Mesenchymal stem cell (in vitro differentiated cells and primary cell): ENCODE data around the gene WDR89.

Experiments
- DNase-seq: peaks from one replicate; pipeline ENCODE4 v3.0.0-alpha.2; 2013
- H2AFZ ChIP-seq: one replicate; pipeline ENCODE4 v1.6.1; 2013; ENCODE audit warnings: low read depth, mild to moderate bottlenecking, control low read depth, inconsistent platforms, low read length, moderate library complexity
- H2AK5ac ChIP-seq: 2 replicates; pipeline ENCODE4 v1.6.1; 2013; ENCODE audit warnings: low read length, moderate library complexity, mild to moderate bottlenecking, inconsistent platforms; ENCODE audit not compliant: severe bottlenecking
- H2BK120ac ChIP-seq: one replicate; pipeline ENCODE4 v1.6.1; 2013; ENCODE audit warnings: low read depth, mild to moderate bottlenecking, inconsistent platforms, low read length, moderate library complexity
- H2BK12ac ChIP-seq, 2 experiments: one replicate each; pipeline ENCODE4 v1.6.1; 2013; ENCODE audit warnings: inconsistent platforms in 2 of 2, low read length in 2 of 2, mild to moderate bottlenecking in 2 of 2, moderate library complexity in 2 of 2, control low read depth in 1 of 2
- H2BK15ac ChIP-seq: one replicate; pipeline ENCODE4 v1.6.1; 2013; ENCODE audit warnings: mild to moderate bottlenecking, low read depth, inconsistent platforms; ENCODE audit not compliant: poor library complexity, severe bottlenecking
- H2BK5ac ChIP-seq: 2 replicates; pipeline ENCODE4 v1.6.1; 2013; ENCODE audit warnings: low read depth, mild to moderate bottlenecking, low read length, control low read depth, inconsistent platforms; ENCODE audit not compliant: poor library complexity, severe bottlenecking
- H3K14ac ChIP-seq, 2 experiments: one replicate each; pipeline ENCODE4 v1.6.1; 2013; ENCODE audit warnings: inconsistent platforms in 2 of 2, low read length in 2 of 2, control low read depth in 1 of 2, mild to moderate bottlenecking in 1 of 2, moderate library complexity in 1 of 2
- H3K18ac ChIP-seq, 2 experiments: one replicate each; pipeline ENCODE4 v1.6.1; 2013; ENCODE audit warnings: inconsistent platforms in 2 of 2, low read length in 2 of 2, control low read depth in 1 of 2, low read depth in 1 of 2, mild to moderate bottlenecking in 1 of 2
- H3K23ac ChIP-seq, 2 experiments: one replicate each; pipeline ENCODE4 v1.6.1; 2013; ENCODE audit warnings: inconsistent platforms in 2 of 2, low read length in 2 of 2, mild to moderate bottlenecking in 2 of 2, moderate library complexity in 2 of 2, control low read depth in 1 of 2
- H3K27ac ChIP-seq: 2 replicates; pipeline ENCODE4 v1.5.1; 2013; ENCODE audit warnings: mild to moderate bottlenecking, moderate library complexity, low read length, control low read depth, inconsistent platforms; ENCODE audit not compliant: poor library complexity, severe bottlenecking
- H3K27me3 ChIP-seq, 2 experiments: 2 replicates each; pipeline versions ENCODE4 v1.6.1 to v1.7.0; 2013; ENCODE audit warnings: low read length in 2 of 2, mild to moderate bottlenecking in 2 of 2, moderate library complexity in 2 of 2, control low read depth in 1 of 2, inconsistent platforms in 1 of 2; ENCODE audit not compliant: control insufficient read depth in 1 of 2, insufficient read depth in 1 of 2
- H3K36me3 ChIP-seq, 2 experiments: 2 replicates each; pipeline versions ENCODE4 v1.6.1 to v1.7.0; 2013; ENCODE audit warnings: low read length in 2 of 2, control low read depth in 1 of 2, inconsistent platforms in 1 of 2, low read depth in 1 of 2, mild to moderate bottlenecking in 1 of 2; ENCODE audit not compliant: insufficient read depth in 2 of 2, control insufficient read depth in 1 of 2
- H3K4ac ChIP-seq, 2 experiments: one replicate each; pipeline ENCODE4 v1.6.1; 2013; ENCODE audit warnings: inconsistent platforms in 2 of 2, low read length in 2 of 2, mild to moderate bottlenecking in 2 of 2, moderate library complexity in 2 of 2, control low read depth in 1 of 2, low read depth in 1 of 2
- H3K4me1 ChIP-seq: 2 replicates; pipeline ENCODE4 v1.6.1; 2013; ENCODE audit warnings: low read depth, low read length, control low read depth; ENCODE audit not compliant: control insufficient read depth, insufficient read depth
- H3K4me2 ChIP-seq: 2 replicates; pipeline ENCODE4 v1.6.1; 2013; ENCODE audit warnings: low read length, mild to moderate bottlenecking, inconsistent platforms; ENCODE audit not compliant: poor library complexity, severe bottlenecking
- H3K4me3 ChIP-seq, 2 experiments: 2 replicates each; pipeline versions ENCODE4 v1.5.1 to v1.7.0; 2013; ENCODE audit warnings: low read length in 2 of 2, mild to moderate bottlenecking in 2 of 2, control low read depth in 1 of 2, low read depth in 1 of 2; ENCODE audit not compliant: insufficient read depth in 1 of 2
- H3K79me1 ChIP-seq: replicated peaks from 2 replicates; pipeline ENCODE4 v1.6.1; 2013; ENCODE audit warnings: mild to moderate bottlenecking, control low read depth, low read length, inconsistent platforms; ENCODE audit not compliant: poor library complexity, severe bottlenecking
- H3K9ac ChIP-seq: 2 replicates; pipeline ENCODE4 v1.7.0; 2013; ENCODE audit warnings: mild to moderate bottlenecking, low read length, moderate library complexity
- H3K9me3 ChIP-seq: 2 replicates; pipeline ENCODE4 v1.7.0; 2013; ENCODE audit warnings: mild to moderate bottlenecking, low read length; ENCODE audit not compliant: control insufficient read depth
- H4K8ac ChIP-seq: one replicate; pipeline ENCODE4 v1.6.1; 2013; ENCODE audit warnings: inconsistent platforms, mild to moderate bottlenecking, low read length, moderate library complexity
- H4K91ac ChIP-seq: one replicate; pipeline ENCODE4 v1.6.1; 2013; ENCODE audit warnings: mild to moderate bottlenecking, low read length, inconsistent platforms
- WGBS: methylation state at CpG from one replicate; pipeline ENCODE4 v1.1.7; 2013; ENCODE audit warnings: mixed read lengths; 5-methylcytosine and 5-hydroxymethylcytosine counted together

The WDR89 gene

DNA sequence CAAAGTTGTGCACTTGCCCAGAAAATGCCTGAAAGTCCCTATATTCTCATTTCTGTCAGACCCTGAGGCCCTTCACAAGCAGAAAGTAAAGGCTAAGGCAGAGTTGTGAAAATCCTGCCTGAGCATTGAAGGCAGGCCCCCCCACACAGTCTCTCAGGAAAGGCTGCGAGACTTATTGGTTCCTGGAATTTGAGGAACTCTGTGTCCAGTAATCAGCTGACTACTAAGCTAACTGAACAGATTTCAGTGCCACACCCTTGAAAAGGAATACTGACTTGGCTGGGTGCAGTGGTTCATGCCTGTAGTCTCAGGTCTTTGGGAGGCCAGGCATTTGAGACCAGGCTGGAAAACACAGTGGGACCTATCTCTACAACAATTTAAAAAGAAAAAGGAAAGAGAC is 77.4 kb downstream of the WDR89 start:
- Histone ChIP-seq H3K79me1 (no peaks in the 10 kb centered on the region), H2BK5ac (no peak overlapping the region), H2AK5ac (no peak overlapping the region), H3K4ac (peak overlapping the region in 1 of 2 experiments; percentile 58), H2BK15ac (no peak overlapping the region), H3K4me3 (no peak overlapping the region), H3K14ac (no peak overlapping the region), H3K18ac (no peak overlapping the region), H4K91ac (no peak overlapping the region), H2BK12ac (no peak overlapping the region), H3K4me2 (no peak overlapping the region), H2BK120ac (no peak overlapping the region), H4K8ac (no peak overlapping the region), H3K23ac (no peak overlapping the region), H2AFZ (peak overlapping the region; percentile 39), H3K36me3 (no peaks in the 10 kb centered on the region), H3K9ac (peak overlapping the region; percentile 51), H3K4me1 (peaks cover 3% of the 10 kb centered on the region), H3K27ac (no peak overlapping the region), H3K9me3 (no peaks in the 10 kb centered on the region), H3K27me3 (peaks cover 3% of the 10 kb centered on the region in 2 experiments)
- no CpG with 5 or more reads among the region's 1 CpG for WGBS
- peak; percentile 32 for DNase-seq

DNA sequence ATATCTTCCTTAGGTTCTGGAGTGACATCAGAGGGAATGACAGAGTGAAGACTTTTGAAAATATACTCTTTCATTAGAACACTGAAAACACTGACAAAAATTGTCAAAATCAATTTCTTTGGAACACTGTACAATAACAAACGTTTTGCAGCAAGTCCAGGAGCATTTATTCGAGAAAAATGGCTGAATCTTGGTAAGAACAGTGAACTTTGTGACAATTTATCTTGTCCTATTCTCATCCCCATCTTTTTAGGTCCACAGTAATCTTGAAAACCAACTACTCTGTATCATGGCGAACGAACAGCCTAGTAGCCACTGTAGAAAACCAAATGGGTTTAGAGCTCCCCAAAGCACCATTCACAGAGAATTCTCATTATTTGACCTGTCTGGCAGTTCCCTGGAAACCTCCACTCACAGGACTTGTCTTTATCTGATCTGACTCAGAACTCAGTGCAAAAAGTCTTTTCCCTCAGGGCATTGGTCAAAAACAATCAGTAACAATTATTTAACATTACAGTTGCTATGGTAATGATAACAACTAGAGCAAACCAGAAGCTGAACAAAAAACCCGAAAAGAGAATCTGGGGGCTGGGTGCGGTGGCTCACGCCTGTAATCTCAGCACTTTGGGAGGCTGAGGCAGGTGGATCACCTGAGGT is 78.2 kb downstream of the WDR89 start:
- no peak overlapping the region for H3K14ac ChIP-seq
- no peak overlapping the region for H2AFZ ChIP-seq
- H3K27ac ChIP-seq, result no peak overlapping the region

DNA sequence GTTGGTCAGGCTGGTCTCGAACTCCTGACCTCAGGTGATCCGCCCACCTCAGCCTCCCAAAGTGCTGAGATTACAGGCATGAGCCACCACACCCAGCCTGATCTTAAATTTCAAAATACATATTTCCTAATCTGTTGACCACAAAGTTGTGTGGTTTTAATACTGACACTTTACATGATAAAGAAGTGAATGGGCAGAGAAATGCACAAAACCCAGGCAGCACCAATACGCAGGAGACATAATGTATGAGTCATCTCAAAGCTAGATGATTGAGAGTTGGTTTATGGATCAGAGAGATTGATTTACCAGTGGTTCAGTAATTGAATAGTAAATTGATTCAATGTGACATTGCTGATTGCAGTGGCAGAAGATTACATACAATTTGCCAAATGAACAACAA is 79.3 kb downstream of the WDR89 start:
- H4K91ac ChIP-seq, result no peak overlapping the region
- no peak overlapping the region for H3K14ac ChIP-seq
- H3K79me1 ChIP-seq, result no peaks in the 10 kb centered on the region
- H3K27ac ChIP-seq, result no peak overlapping the region
- no peak overlapping the region for H2BK15ac ChIP-seq
- H2BK120ac ChIP-seq, result no peak overlapping the region
- DNase-seq, result no peak
- no peak overlapping the region for H3K4me2 ChIP-seq
- H3K9me3 ChIP-seq, result no peaks in the 10 kb centered on the region
- H2BK5ac ChIP-seq, result no peak overlapping the region
- 98% methylated on average over 2 of the region's 3 CpGs for WGBS
- no peaks in the 10 kb centered on the region for H3K36me3 ChIP-seq
- H3K4ac ChIP-seq, result no peak overlapping the region
- no peak overlapping the region for H3K23ac ChIP-seq
- H2AFZ ChIP-seq, result no peak overlapping the region
- no peak overlapping the region for H3K4me3 ChIP-seq
- peaks cover 3% of the 10 kb centered on the region for H3K4me1 ChIP-seq
- H3K27me3 ChIP-seq, result peaks cover 3% of the 10 kb centered on the region in 2 experiments
- no peak overlapping the region for H2BK12ac ChIP-seq
- no peak overlapping the region for H3K9ac ChIP-seq
- H2AK5ac ChIP-seq, result no peak overlapping the region
- H4K8ac ChIP-seq, result no peak overlapping the region
- no peak overlapping the region for H3K18ac ChIP-seq

More for the DNA sequence above, 78.2 kb downstream of the WDR89 start:
- no peak overlapping the region for H2AK5ac ChIP-seq
- no peak overlapping the region for H4K8ac ChIP-seq
- H3K9me3 ChIP-seq, result no peaks in the 10 kb centered on the region
- H3K27me3 ChIP-seq, result peaks cover 3% of the 10 kb centered on the region in 2 experiments
- peak; percentile 84 for DNase-seq
- no peak overlapping the region for H3K9ac ChIP-seq
- H3K18ac ChIP-seq, result no peak overlapping the region
- no peak overlapping the region for H4K91ac ChIP-seq
- no peak overlapping the region for H2BK12ac ChIP-seq
- no peak overlapping the region for H3K23ac ChIP-seq
- H3K36me3 ChIP-seq, result no peaks in the 10 kb centered on the region
- no peak overlapping the region for H2BK15ac ChIP-seq
- no peak overlapping the region for H3K4me3 ChIP-seq
- H3K4me2 ChIP-seq, result no peak overlapping the region
- no peaks in the 10 kb centered on the region for H3K79me1 ChIP-seq
- H2BK120ac ChIP-seq, result no peak overlapping the region
- no peak overlapping the region for H2BK5ac ChIP-seq
- 83% methylated on average over 7 of the region's 7 CpGs for WGBS
- peaks cover 3% of the 10 kb centered on the region for H3K4me1 ChIP-seq
- H3K4ac ChIP-seq, result no peak overlapping the region

GRCh38 chr14:63555572-63555971 is 86.1 kb downstream of the WDR89 start:
- Histone ChIP-seq H4K8ac (no peak overlapping the region), H3K79me1 (no peaks in the 10 kb centered on the region), H3K23ac (no peak overlapping the region), H2BK120ac (no peak overlapping the region), H3K18ac (no peak overlapping the region), H3K27me3 (no peaks in the 10 kb centered on the region), H3K4me1 (no peaks in the 10 kb centered on the region), H2AK5ac (no peak overlapping the region), H3K9ac (no peak overlapping the region), H3K27ac (no peak overlapping the region), H4K91ac (no peak overlapping the region), H3K14ac (no peak overlapping the region), H2BK15ac (no peak overlapping the region), H3K36me3 (no peaks in the 10 kb centered on the region), H3K4me3 (no peak overlapping the region), H2BK12ac (no peak overlapping the region), H3K4ac (no peak overlapping the region), H3K4me2 (no peak overlapping the region), H2BK5ac (no peak overlapping the region), H2AFZ (no peak overlapping the region), H3K9me3 (no peaks in the 10 kb centered on the region)
- DNase-seq, result no peak
- WGBS, result 87% methylated on average over 7 of the region's 7 CpGs
